ENCODE data around the gene HMGB4.

HMGB4 gene

GRCh38 chr1:33821291-33821690 lies 42.6 kb upstream of the HMGB4 start:
- TF ChIP-seq, protein P1, sequence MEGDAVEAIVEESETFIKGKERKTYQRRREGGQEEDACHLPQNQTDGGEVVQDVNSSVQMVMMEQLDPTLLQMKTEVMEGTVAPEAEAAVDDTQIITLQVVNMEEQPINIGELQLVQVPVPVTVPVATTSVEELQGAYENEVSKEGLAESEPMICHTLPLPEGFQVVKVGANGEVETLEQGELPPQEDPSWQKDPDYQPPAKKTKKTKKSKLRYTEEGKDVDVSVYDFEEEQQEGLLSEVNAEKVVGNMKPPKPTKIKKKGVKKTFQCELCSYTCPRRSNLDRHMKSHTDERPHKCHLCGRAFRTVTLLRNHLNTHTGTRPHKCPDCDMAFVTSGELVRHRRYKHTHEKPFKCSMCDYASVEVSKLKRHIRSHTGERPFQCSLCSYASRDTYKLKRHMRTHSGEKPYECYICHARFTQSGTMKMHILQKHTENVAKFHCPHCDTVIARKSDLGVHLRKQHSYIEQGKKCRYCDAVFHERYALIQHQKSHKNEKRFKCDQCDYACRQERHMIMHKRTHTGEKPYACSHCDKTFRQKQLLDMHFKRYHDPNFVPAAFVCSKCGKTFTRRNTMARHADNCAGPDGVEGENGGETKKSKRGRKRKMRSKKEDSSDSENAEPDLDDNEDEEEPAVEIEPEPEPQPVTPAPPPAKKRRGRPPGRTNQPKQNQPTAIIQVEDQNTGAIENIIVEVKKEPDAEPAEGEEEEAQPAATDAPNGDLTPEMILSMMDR (IDR thresholded peaks at IDR 0.05; ENCODE audit: low read depth, low read length, missing control alignments) = no peak
- H3K4me3 ChIP-seq (ENCODE audit: low read depth, low read length) = no peak overlapping the region
- DNase-seq (ENCODE audit: low read depth) = no peak

GRCh38 chr1:33822396-33822795 lies 41.5 kb upstream of the HMGB4 start:
- TF ChIP-seq, protein P1 (IDR thresholded peaks at IDR 0.05; ENCODE audit: low read depth, low read length, missing control alignments) = no peak
- DNase-seq (ENCODE audit: low read depth) = no peak
- no peak overlapping the region for H3K4me3 ChIP-seq (ENCODE audit: low read depth, low read length)

DNA sequence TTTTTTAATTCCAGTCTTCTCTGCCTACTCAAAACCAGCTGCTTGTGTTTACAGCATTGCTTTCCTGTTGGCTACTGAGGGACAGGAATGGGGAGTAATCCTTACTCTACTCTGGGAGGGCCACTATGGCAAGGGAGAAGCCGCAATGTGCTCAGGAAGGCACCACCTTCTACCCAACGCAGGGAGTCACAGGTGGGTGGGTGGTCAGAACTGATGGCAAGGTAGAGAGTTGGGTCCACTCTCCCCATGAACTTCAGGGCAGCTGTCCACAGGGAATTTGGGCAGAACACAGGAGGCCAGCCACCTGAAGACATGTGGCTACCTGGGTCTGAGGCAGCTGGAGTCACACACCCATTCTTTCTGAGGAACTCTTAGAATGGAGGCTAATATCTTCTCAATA lies 40.5 kb upstream of the HMGB4 start:
- no peak overlapping the region for H3K4me3 ChIP-seq (ENCODE audit: low read depth, low read length)
- DNase-seq (ENCODE audit: low read depth) = no peak

DNA sequence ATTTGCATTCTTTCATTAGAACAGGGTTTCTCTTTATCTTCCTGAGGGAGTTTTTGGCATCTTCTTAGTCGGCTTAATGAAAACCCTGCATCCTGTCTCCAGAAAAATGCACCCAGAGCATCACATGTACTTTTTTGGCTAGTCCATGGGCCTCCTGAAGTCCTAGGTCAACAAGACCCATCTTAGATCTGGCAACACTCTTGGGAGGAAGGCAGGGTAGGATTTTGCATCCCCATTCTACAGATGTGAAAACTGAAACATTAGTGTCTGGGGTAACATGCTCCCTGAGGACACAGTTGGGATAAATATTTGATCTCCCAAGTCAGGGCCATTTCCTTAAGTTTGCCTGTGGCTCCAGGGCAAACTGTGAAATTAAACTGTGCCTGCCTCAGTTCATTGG lies 40.0 kb upstream of the HMGB4 start:
- TF ChIP-seq, protein P1 (IDR thresholded peaks at IDR 0.05; ENCODE audit: low read depth, low read length, missing control alignments) = no peak
- H3K4me3 ChIP-seq (ENCODE audit: low read depth, low read length) = no peak overlapping the region
- no peak for DNase-seq (ENCODE audit: low read depth)

More for the DNA sequence above, 40.5 kb upstream of the HMGB4 start:
- TF ChIP-seq, protein P1 (IDR thresholded peaks at IDR 0.05; ENCODE audit: low read depth, low read length, missing control alignments) = no peak

- TF ChIP-seq, protein P1 (IDR thresholded peaks at IDR 0.05; ENCODE audit: low read depth, low read length, missing control alignments) = no peak
- no peak overlapping the region for H3K4me3 ChIP-seq (ENCODE audit: low read depth, low read length)
- DNase-seq (ENCODE audit: low read depth) = no peak
Measured at GRCh38 chr1:33824321-33824720, 39.6 kb upstream of the HMGB4 start.

- no peak overlapping the region for H3K4me3 ChIP-seq (ENCODE audit: low read depth, low read length)
- TF ChIP-seq, protein P1 (IDR thresholded peaks at IDR 0.05; ENCODE audit: low read depth, low read length, missing control alignments) = no peak
- no peak for DNase-seq (ENCODE audit: low read depth)
Measured at GRCh38 chr1:33824971-33825370, 38.9 kb upstream of the HMGB4 start.

DNA sequence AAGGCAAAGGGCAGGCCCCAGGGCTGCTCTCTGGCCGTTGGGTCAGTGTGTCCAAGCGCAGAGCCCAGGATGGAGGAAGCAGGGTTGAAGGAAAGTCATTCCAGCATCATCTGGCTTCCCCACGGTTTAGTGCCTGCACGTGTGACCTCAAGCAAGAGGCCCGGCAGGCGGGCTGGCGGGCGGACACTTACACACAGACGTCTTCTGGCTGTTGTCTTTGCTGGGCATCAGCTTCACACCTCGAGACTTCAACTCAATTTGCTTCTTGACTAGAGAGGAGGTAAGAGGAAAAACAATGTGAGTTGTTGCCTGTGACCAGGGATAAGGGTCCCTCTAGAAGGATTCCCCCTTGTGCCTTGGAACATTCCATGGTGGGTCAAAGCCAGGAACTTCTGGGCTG lies 38.4 kb upstream of the HMGB4 start:
- H3K4me3 ChIP-seq (ENCODE audit: low read depth, low read length) = no peak overlapping the region
- TF ChIP-seq, protein P1 (IDR thresholded peaks at IDR 0.05; ENCODE audit: low read depth, low read length, missing control alignments) = no peak
- no peak for DNase-seq (ENCODE audit: low read depth)

Measured in GM12864 (cell line).